H1 (cell line): ENCODE results near the gene OBSCN. TPM values are rescaled to one million over a fixed set of nuclear protein-coding genes. Genes with fewer than 3 reads are reported as not detected.

Experiments
- CHD1 ChIP-seq: IDR thresholded peaks from 2 replicates; pipeline ENCODE4 v1.6.1; 2012; ENCODE audit warnings: low read depth, low read length, improper control_type of control experiment
- E2F6 ChIP-seq: IDR thresholded peaks from 2 replicates; pipeline ENCODE4 v1.6.1; 2012; ENCODE audit warnings: inconsistent platforms
- MAX ChIP-seq: IDR thresholded peaks from 2 replicates; pipeline ENCODE4 v1.6.1; 2012; ENCODE audit warnings: inconsistent platforms
- SIN3A ChIP-seq, 2 experiments: IDR thresholded peaks in 1 of 2; conservative IDR thresholded peaks in 1 of 2; 2 replicates each; pipeline ENCODE4 v1.6.1; 2011 to 2012; ENCODE audit warnings: low read length in 2 of 2, improper control_type of control experiment in 1 of 2, low read depth in 1 of 2, mild to moderate bottlenecking in 1 of 2
- polyA plus RNA-seq, 7 experiments: library from polyadenylated mRNA; depleted of rRNA in 3 of 7; stranded (reverse) in 5 of 7; unstranded in 2 of 7; fragments of >200 nt in 5 of 7; fragments of 200-250 nt in 2 of 7; gene quantifications; 1 replicate in 5 of 7; 2 replicates in 1 of 7; 4 replicates in 1 of 7; pipeline versions ENCODE4 v1.2.1 to v1.2.3, GENCODE V29; 2011 to 2013; ENCODE audit warnings: missing spikeins in 2 of 7, mixed read lengths in 2 of 7
- total RNA-seq: library from RNA; stranded (reverse); fragmentation: NEBNext Ultra II Directional; extraction: Animal tissue kit (Norgen Biotek cat#: 25700); gene quantifications from 2 replicates; pipeline ENCODE4 v1.2.1, GENCODE V29; 2021

The OBSCN gene
- total and polyA plus RNA-seq, 2 of the 8 experiments (the other 6 are each of a cell fraction or from before 2014, with no cell fraction given) = 7.5 to 28.4 TPM

GRCh38 chr1:228265167-228265566, 57.3 kb downstream of the OBSCN start (continued):
- TF ChIP-seq MAX (no peak), SIN3A (conservative IDR thresholded peaks at IDR 0.05 in 1 of 2, IDR thresholded peaks at IDR 0.05 in 1 of 2; ENCODE audit: low read depth in 1 of 2, low read length in 2 of 2) (no peak), CHD1 (no peak), E2F6 (no peak)
